ENCODE data around the gene GEMIN5. TPM values are rescaled to one million over a fixed set of nuclear protein-coding genes. Genes with fewer than 3 reads are reported as not detected.
A peak's percentile ranks its signal among the peaks of the same experiment; 100 is the strongest.

GEMIN5 gene
- total and polyA plus RNA-seq, 2 of the 13 experiments (the other 11 are each of a cell fraction or from before 2014, with no cell fraction given): 6.6 to 28.6 TPM

GRCh38 chr5:154860123-154860522, 77.9 kb downstream of the GEMIN5 start (continued):
- TF ChIP-seq, protein P1, sequence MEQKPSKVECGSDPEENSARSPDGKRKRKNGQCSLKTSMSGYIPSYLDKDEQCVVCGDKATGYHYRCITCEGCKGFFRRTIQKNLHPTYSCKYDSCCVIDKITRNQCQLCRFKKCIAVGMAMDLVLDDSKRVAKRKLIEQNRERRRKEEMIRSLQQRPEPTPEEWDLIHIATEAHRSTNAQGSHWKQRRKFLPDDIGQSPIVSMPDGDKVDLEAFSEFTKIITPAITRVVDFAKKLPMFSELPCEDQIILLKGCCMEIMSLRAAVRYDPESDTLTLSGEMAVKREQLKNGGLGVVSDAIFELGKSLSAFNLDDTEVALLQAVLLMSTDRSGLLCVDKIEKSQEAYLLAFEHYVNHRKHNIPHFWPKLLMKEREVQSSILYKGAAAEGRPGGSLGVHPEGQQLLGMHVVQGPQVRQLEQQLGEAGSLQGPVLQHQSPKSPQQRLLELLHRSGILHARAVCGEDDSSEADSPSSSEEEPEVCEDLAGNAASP (CRISPR knock-in tag; IDR thresholded peaks at IDR 0.05; ENCODE audit: borderline replicate concordance): no peak
- TF ChIP-seq NFE2L2 (IDR thresholded peaks at IDR 0.05; ENCODE audit: low read length): no peak
- no peak for TF ChIP-seq ZNF180 (CRISPR knock-in tag; IDR thresholded peaks at IDR 0.05; ENCODE audit: borderline replicate concordance, low read depth)
- no peak for TF ChIP-seq SRY (CRISPR knock-in tag; IDR thresholded peaks at IDR 0.05)
- no peak for TF ChIP-seq SNAPC4 (CRISPR knock-in tag; IDR thresholded peaks at IDR 0.05)
- no peak for TF ChIP-seq MIER3 (CRISPR knock-in tag; IDR thresholded peaks at IDR 0.05; ENCODE audit: borderline replicate concordance)
- no peak for TF ChIP-seq CHD4 (IDR thresholded peaks at IDR 0.05; ENCODE audit: borderline replicate concordance, low read length)
- TF ChIP-seq HNF4A (CRISPR knock-in tag; IDR thresholded peaks at IDR 0.05): 0 out of 2 replicates have a peak, but pooled peaks have one; percentile 13
- no peak for TF ChIP-seq ZNF737 (CRISPR knock-in tag; IDR thresholded peaks at IDR 0.05; ENCODE audit: borderline replicate concordance)
- peak; percentile 73; the same call in 1 of the 2 replicates for TF ChIP-seq KDM3A (CRISPR knock-in tag; IDR thresholded peaks at IDR 0.05; ENCODE audit: low read depth)
- no peak for TF ChIP-seq MYNN (CRISPR knock-in tag; IDR thresholded peaks at IDR 0.05; ENCODE audit: low read depth)
- TF ChIP-seq GPBP1L1 (CRISPR knock-in tag; IDR thresholded peaks at IDR 0.05): no peak
- no peak for TF ChIP-seq MLX (CRISPR knock-in tag; IDR thresholded peaks at IDR 0.05)
- TF ChIP-seq ZFX (CRISPR knock-in tag; IDR thresholded peaks at IDR 0.05; ENCODE audit: low read depth): no peak
- no peak for TF ChIP-seq ZNF615 (CRISPR knock-in tag; IDR thresholded peaks at IDR 0.05; ENCODE audit: borderline replicate concordance)
- TF ChIP-seq, protein P2, sequence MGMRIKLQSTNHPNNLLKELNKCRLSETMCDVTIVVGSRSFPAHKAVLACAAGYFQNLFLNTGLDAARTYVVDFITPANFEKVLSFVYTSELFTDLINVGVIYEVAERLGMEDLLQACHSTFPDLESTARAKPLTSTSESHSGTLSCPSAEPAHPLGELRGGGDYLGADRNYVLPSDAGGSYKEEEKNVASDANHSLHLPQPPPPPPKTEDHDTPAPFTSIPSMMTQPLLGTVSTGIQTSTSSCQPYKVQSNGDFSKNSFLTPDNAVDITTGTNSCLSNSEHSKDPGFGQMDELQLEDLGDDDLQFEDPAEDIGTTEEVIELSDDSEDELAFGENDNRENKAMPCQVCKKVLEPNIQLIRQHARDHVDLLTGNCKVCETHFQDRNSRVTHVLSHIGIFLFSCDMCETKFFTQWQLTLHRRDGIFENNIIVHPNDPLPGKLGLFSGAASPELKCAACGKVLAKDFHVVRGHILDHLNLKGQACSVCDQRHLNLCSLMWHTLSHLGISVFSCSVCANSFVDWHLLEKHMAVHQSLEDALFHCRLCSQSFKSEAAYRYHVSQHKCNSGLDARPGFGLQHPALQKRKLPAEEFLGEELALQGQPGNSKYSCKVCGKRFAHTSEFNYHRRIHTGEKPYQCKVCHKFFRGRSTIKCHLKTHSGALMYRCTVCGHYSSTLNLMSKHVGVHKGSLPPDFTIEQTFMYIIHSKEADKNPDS (CRISPR knock-in tag; IDR thresholded peaks at IDR 0.05): no peak
- no peak for TF ChIP-seq ZNF558 (CRISPR knock-in tag; IDR thresholded peaks at IDR 0.05; ENCODE audit: borderline replicate concordance)
- no peak for TF ChIP-seq POGZ (CRISPR knock-in tag; IDR thresholded peaks at IDR 0.05)
- no peak for TF ChIP-seq ZFYVE20 (CRISPR knock-in tag; IDR thresholded peaks at IDR 0.05; ENCODE audit: borderline replicate concordance, low read depth)

Measured in HepG2 (cell line).